ENCODE measurements around the gene RNF44. TPM values are rescaled to one million over a fixed set of nuclear protein-coding genes. Genes with fewer than 3 reads are reported as not detected.

Gene RNF44
- total RNA-seq, 2 experiments from 2014 or later = 61.2 to 164 TPM

DNA sequence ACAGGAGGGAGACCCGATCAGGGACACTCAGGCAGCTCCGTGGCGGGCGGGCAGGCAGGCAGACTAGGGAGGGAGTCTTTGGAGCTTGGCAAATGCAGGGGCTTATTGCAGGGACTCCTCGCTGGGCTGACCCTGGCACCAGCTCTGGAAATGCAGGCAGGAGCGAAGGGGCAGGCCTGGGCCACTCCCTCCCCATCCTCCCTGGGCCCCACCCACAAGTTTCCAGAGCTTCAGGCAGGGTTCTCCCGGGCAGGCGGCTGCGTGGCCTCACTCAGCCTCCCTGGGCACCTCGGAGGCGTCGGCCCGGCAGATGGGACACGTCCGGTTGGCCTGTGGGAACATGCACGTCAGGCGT lies 8.5 kb downstream of the RNF44 start:
- Histone ChIP-seq H4K20me1 (ENCODE audit: insufficient read depth, low read length) (0 out of 2 replicates have a peak, but pooled peaks cover 7% of the 10 kb centered on the region), H3K4me2 (ENCODE audit: low read length) (peak overlapping the region; percentile 96), H3K79me2 (ENCODE audit: insufficient read depth, low read depth, low read length) (peaks cover 30% of the 10 kb centered on the region), H3K36me3 (ENCODE audit: insufficient read depth, low read length) (peaks cover 75% of the 10 kb centered on the region), H2AFZ (ENCODE audit: low read length) (no peak overlapping the region), H3K4me1 (ENCODE audit: insufficient read depth, low read length, poor library complexity, severe bottlenecking) (peaks cover 78% of the 10 kb centered on the region), H3K4me3 (ENCODE audit: low read depth, low read length, poor library complexity, severe bottlenecking) (peak overlapping the region; percentile 65), H3K9me2 (ENCODE audit: insufficient read depth, low read length) (no peaks in the 10 kb centered on the region), H3K9me3 (ENCODE audit: low read length) (no peaks in the 10 kb centered on the region), H3K27ac (ENCODE audit: low read depth, low read length, poor library complexity, severe bottlenecking) (peak overlapping the region; percentile 99)
- ChIA-PET CTCF (ENCODE audit: unreplicated experiment) (interaction anchor here (0.6 to 1.2 kb wide), 4 partner anchors 80 to 112 kb away, joined by 3 to 6 read pairs (median 6); partner anchors contain the start of genes CLTB and FAF2), POLR2A (interaction anchor here (0.5 to 2.6 kb wide), 6 partner anchors 9 to 823 kb away, joined by 3 to 24 read pairs (median 3); partner anchors contain the start of genes LMAN2 and RNF44)
- BruUV-seq (replicated peaks) = no TSS peak
- DNase-seq (ENCODE audit: low spot score) = no peak
- TF ChIP-seq EZH2phosphoT487 (IDR thresholded peaks at IDR 0.05; ENCODE audit: borderline replicate concordance, low read depth, low read length) = no peak
- TF ChIP-seq, protein P1, sequence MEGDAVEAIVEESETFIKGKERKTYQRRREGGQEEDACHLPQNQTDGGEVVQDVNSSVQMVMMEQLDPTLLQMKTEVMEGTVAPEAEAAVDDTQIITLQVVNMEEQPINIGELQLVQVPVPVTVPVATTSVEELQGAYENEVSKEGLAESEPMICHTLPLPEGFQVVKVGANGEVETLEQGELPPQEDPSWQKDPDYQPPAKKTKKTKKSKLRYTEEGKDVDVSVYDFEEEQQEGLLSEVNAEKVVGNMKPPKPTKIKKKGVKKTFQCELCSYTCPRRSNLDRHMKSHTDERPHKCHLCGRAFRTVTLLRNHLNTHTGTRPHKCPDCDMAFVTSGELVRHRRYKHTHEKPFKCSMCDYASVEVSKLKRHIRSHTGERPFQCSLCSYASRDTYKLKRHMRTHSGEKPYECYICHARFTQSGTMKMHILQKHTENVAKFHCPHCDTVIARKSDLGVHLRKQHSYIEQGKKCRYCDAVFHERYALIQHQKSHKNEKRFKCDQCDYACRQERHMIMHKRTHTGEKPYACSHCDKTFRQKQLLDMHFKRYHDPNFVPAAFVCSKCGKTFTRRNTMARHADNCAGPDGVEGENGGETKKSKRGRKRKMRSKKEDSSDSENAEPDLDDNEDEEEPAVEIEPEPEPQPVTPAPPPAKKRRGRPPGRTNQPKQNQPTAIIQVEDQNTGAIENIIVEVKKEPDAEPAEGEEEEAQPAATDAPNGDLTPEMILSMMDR (conservative IDR thresholded peaks at IDR 0.05; ENCODE audit: low read length) = no peak
- intact Hi-C loops (cut with micrococcal nuclease; ENCODE audit: unreplicated experiment) = loop anchor here (1.0 to 2.0 kb wide), 2 partner anchors 15 to 80 kb away; partner anchors contain the start of gene FAF2

DNA sequence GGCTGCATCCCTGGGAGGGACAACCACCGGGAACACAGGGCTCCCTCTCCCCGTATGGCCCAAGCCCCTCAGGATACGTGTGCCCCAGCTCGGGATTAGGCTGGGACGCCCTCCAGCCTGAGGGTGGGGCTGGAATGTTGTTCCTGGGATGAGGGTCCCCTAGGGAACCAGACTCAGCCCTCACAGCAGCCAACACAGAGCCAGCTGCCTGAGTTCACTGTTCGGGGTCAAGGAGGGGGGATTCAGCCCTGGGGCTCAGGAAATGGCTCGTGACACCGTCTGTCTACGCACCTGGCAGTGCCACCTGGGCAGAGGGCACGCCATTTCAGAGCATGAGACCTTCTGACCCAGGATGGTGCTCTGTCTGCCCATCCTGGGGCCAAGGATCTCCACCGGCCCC lies 8.9 kb downstream of the RNF44 start:
- CTCF ChIA-PET (ENCODE audit: unreplicated experiment) = interaction anchor here (0.6 to 0.9 kb wide), 2 partner anchors 80 to 81 kb away, joined by 5 to 6 read pairs; partner anchors contain the start of gene FAF2
- H3K4me2 ChIP-seq (ENCODE audit: low read length) = peak overlapping the region; percentile 96
- H3K27ac ChIP-seq (ENCODE audit: low read depth, low read length, poor library complexity, severe bottlenecking) = peak overlapping the region; percentile 99
- H3K9me3 ChIP-seq (ENCODE audit: low read length) = no peaks in the 10 kb centered on the region
- DNase-seq (ENCODE audit: low spot score) = peak; percentile 72
- H3K36me3 ChIP-seq (ENCODE audit: insufficient read depth, low read length) = peaks cover 70% of the 10 kb centered on the region
- H3K79me2 ChIP-seq (ENCODE audit: insufficient read depth, low read depth, low read length) = peaks cover 26% of the 10 kb centered on the region
- no peak overlapping the region for H2AFZ ChIP-seq (ENCODE audit: low read length)
- BruUV-seq (replicated peaks) = no TSS peak
- peaks cover 77% of the 10 kb centered on the region for H3K4me1 ChIP-seq (ENCODE audit: insufficient read depth, low read length, poor library complexity, severe bottlenecking)
- POLR2A ChIA-PET = interaction anchor here (0.5 to 2.6 kb wide), 4 partner anchors 9 to 823 kb away, joined by 3 to 24 read pairs (median 3); partner anchors contain the start of genes LMAN2 and RNF44
- intact Hi-C loops (cut with micrococcal nuclease; ENCODE audit: unreplicated experiment) = loop anchor here (2.0 kb wide), 1 partner anchor 80 kb away; the partner anchor contains the start of gene FAF2
- TF ChIP-seq, protein P1 (conservative IDR thresholded peaks at IDR 0.05; ENCODE audit: low read length) = no peak
- no peak for TF ChIP-seq EZH2phosphoT487 (IDR thresholded peaks at IDR 0.05; ENCODE audit: borderline replicate concordance, low read depth, low read length)
- no peaks in the 10 kb centered on the region for H3K9me2 ChIP-seq (ENCODE audit: insufficient read depth, low read length)
- 0 out of 2 replicates have a peak, but pooled peaks cover 6% of the 10 kb centered on the region for H4K20me1 ChIP-seq (ENCODE audit: insufficient read depth, low read length)
- H3K4me3 ChIP-seq (ENCODE audit: low read depth, low read length, poor library complexity, severe bottlenecking) = peak overlapping the region; percentile 65
